ENCODE results near the gene NHS. TPM values are rescaled to one million over a fixed set of nuclear protein-coding genes. Genes with fewer than 3 reads are reported as not detected.
A peak's percentile ranks its signal among the peaks of the same experiment; 100 is the strongest.

The NHS gene
- total RNA-seq, 4 donors from 2014 or later: 0.88 to 9.1 (median 2.5) TPM

DNA sequence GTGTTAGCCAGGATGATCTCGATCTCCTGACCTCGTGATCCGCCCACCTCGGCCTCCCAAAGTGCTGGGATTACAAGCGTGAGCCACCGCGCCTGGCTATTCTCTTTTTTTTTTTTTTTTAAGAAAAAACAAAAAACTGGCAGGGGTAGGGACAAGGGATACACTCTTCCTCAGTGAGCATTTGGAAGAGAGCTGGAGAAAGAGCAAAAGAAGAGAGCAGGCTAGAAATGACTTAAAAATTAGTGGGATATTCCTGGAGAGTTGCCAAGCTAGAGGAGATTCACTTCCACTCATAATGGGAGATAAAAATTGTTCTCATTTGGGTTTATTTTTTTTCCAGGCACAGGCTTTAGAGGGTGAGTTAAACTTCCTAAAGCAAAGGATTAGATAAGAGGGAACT lies 222.3 kb downstream of the NHS start:
- Histone ChIP-seq H3K27me3 (no peaks in the 10 kb centered on the region), H3K27ac (peak overlapping the region in 1 of 4 donors; percentile 45), H3K36me3 (no peaks in the 10 kb centered on the region), H3K4me1 (peaks cover 0 to 16% (median 0%) of the 10 kb centered on the region in 4 donors), H3K4me3 (no peak overlapping the region), H3K9me3 (no peaks in the 10 kb centered on the region)
- no peak for DNase-seq
- TF ChIP-seq, protein P1, sequence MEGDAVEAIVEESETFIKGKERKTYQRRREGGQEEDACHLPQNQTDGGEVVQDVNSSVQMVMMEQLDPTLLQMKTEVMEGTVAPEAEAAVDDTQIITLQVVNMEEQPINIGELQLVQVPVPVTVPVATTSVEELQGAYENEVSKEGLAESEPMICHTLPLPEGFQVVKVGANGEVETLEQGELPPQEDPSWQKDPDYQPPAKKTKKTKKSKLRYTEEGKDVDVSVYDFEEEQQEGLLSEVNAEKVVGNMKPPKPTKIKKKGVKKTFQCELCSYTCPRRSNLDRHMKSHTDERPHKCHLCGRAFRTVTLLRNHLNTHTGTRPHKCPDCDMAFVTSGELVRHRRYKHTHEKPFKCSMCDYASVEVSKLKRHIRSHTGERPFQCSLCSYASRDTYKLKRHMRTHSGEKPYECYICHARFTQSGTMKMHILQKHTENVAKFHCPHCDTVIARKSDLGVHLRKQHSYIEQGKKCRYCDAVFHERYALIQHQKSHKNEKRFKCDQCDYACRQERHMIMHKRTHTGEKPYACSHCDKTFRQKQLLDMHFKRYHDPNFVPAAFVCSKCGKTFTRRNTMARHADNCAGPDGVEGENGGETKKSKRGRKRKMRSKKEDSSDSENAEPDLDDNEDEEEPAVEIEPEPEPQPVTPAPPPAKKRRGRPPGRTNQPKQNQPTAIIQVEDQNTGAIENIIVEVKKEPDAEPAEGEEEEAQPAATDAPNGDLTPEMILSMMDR (IDR thresholded peaks at IDR 0.05): no peak
- TF ChIP-seq POLR2A (IDR thresholded peaks at IDR 0.05): no peak

DNA sequence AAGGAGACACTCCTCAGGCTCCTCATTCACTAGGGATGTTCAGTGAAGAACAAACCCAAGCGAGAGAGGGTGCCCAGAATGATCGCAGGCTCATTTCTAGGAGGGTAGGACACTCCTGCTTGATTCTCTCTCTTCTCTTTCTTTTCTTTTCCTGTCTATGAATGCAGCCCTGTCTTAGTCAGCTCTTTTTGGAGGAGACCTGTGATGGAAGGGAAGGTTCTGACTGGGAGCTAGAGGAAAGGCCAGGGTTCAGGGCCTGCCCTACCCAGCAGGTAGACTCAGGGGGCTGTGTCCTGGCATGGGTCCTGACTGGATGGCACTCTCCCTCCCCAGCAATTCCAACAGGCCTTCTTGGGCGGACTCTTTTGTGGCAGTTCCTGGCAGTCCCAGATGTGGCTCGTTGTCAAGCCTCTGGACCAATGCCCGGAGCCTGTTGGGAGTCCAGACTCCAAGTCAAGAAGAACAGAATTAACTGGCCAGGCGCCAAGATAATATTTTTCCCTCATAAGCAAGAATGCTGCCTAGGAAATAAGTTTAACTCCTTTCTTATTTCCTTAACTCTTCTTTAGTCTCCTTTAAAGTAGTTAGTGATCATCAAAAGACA lies 222.9 kb downstream of the NHS start:
- Histone ChIP-seq H3K36me3 (no peaks in the 10 kb centered on the region), H3K4me3 (no peak overlapping the region), H3K27me3 (no peaks in the 10 kb centered on the region), H3K27ac (peak overlapping the region in 1 of 4 donors; percentile 45), H3K9me3 (no peaks in the 10 kb centered on the region), H3K4me1 (peaks cover 0 to 16% (median 0%) of the 10 kb centered on the region in 4 donors)
- TF ChIP-seq, protein P1 (IDR thresholded peaks at IDR 0.05): no peak
- TF ChIP-seq POLR2A (IDR thresholded peaks at IDR 0.05): no peak
- peak; percentile 20 to 76 (median 75) for DNase-seq

DNA sequence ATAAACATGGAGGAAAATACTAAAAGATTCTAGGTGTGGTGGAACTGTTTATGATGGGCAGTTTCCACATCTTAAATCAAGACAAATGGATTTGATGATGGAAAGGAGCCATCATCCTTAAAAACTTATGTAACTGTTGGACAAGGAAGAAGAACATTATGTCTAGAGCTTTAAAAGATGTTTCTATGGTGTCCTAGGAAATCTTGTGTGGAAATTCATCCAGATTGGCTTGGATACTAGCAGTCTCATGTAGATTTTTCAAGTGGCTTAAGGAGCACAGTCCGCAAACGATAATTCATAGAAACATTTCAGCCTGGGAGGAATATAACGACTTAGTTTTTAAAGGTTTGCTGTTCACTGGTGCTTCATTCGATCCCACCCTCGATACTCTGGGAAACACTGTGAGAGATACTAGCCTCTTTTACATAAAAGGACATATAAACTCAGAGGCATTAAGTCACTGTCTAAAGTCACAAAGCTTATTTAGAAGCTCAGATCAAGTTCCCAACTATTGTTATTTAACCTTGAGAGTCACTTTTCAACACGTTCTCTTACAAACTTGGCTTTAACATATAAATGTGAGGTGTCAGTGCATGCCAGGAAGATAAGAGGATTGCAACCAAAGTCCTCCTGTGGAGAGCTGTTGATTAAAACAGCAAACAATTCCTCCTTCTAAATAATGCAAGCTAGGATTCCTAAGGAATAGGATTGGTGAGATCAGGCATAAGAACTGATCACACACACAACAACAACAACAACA lies 226.6 kb downstream of the NHS start:
- TF ChIP-seq POLR2A (IDR thresholded peaks at IDR 0.05): no peak
- TF ChIP-seq, protein P1 (IDR thresholded peaks at IDR 0.05): no peak
- Histone ChIP-seq H3K4me3 (no peak overlapping the region), H3K27me3 (no peaks in the 10 kb centered on the region), H3K27ac (no peak overlapping the region), H3K9me3 (no peaks in the 10 kb centered on the region), H3K36me3 (no peaks in the 10 kb centered on the region), H3K4me1 (peaks cover 0 to 6% (median 0%) of the 10 kb centered on the region in 4 donors)
- DNase-seq: no peak

DNA sequence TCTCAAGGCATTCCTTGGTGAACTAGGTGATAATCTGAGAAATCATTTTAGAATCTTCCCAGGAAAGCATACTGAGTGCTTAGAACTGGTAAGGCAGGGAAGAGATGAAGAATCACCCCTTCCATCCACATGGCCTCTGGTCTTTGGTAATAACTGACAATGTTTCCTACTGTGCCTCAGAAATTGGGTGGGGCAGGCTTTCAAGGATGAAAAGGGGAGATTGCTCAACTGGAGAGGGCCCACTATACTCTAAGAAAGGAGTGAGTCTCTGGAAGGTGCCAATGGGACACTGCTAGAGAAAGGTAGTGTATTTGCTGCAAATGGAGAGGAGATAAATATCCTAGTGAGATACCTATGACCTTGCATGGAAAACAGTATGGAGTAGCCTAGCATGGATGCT lies 227.2 kb downstream of the NHS start:
- H3K4me3 ChIP-seq: no peak overlapping the region
- H3K9me3 ChIP-seq: no peaks in the 10 kb centered on the region
- peaks cover 0 to 5% (median 0%) of the 10 kb centered on the region in 4 donors for H3K4me1 ChIP-seq
- no peak for DNase-seq
- H3K27ac ChIP-seq: no peak overlapping the region
- TF ChIP-seq, protein P1 (IDR thresholded peaks at IDR 0.05): no peak
- TF ChIP-seq POLR2A (IDR thresholded peaks at IDR 0.05): no peak
- H3K36me3 ChIP-seq: no peaks in the 10 kb centered on the region
- no peaks in the 10 kb centered on the region for H3K27me3 ChIP-seq

DNA sequence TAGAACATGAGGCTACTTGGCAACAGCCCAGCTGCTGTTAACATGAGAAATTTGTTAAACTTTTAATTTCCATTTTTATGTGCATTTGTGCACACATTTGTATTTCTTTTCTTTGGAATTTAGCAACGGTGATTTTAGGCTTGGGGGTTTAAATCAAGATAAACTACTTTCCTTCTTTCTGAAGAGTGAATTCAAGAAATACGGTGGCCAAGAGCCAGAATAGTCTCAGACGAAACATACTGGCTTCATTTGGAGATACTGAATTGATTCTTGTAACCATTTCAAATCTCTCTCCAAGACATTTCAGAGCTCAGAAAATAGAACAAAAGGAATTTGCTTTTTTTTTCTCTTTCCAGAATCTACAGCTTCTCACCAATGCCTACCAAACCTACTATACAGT lies 228.2 kb downstream of the NHS start:
- Histone ChIP-seq H3K36me3 (no peaks in the 10 kb centered on the region), H3K27ac (no peak overlapping the region), H3K4me3 (no peak overlapping the region), H3K27me3 (no peaks in the 10 kb centered on the region), H3K9me3 (no peaks in the 10 kb centered on the region), H3K4me1 (no peaks in the 10 kb centered on the region)
- TF ChIP-seq, protein P1 (IDR thresholded peaks at IDR 0.05): no peak
- TF ChIP-seq POLR2A (IDR thresholded peaks at IDR 0.05): no peak
- DNase-seq: no peak
